ENCODE measurements around the gene CROT.

CROT gene

GRCh38 chr7:87342231-87342630 lies 3.2 kb upstream of the CROT start:
- DNase-seq (ENCODE audit: low read depth): no peak

- DNase-seq (ENCODE audit: low read depth): no peak
Measured at GRCh38 chr7:87344446-87344845, 1.0 kb upstream of the CROT start.

DNA sequence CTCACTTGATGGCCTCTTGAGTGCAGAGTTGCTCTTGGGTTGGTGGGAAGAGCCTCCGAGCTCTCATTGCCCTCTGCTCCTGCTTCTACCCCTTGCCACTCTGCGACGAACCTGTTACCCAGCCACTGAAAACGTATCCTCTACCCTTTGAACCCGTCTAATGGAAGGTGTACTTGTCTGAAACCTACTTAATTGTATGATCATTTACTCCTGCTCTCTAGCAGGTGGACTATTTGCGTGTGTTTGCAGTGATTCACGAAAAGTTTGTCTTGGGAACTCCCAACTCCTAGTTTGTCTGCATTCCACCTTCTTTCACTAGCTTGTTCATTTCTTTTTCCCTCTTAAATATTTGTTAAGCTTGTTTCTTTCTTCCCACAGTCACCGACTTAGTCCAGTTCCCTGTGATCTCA lies 503 bp downstream of the CROT start:
- DNase-seq (ENCODE audit: low read depth): no peak

- no peak for DNase-seq (ENCODE audit: low read depth)
Measured at GRCh38 chr7:87347207-87347606, 1.7 kb downstream of the CROT start.

DNA sequence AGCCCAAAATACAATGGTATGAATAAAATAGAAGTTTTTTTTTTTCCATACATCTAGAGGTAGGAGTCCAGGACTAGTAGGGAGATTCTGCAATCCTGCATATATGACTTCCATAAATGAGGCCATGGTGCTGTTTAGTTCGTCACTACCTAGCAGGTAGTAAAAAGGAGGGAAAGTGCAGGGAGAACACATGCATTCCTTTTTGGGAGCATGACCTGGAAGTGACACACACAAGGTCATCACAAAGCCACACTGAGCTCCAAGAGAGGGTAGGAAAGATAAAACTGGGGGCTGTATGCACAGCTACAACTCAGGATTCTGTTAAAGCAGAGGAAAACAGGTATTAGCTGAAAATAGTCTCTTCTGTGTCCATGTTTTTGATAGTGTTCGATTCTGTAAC lies 2.2 kb downstream of the CROT start:
- DNase-seq (ENCODE audit: low read depth): no peak

GRCh38 chr7:87354749-87355148 lies 9.3 kb downstream of the CROT start:
- DNase-seq (ENCODE audit: low read depth): no peak

GRCh38 chr7:87356448-87356847 lies 11.0 kb downstream of the CROT start:
- no peak for DNase-seq (ENCODE audit: low read depth)

DNA sequence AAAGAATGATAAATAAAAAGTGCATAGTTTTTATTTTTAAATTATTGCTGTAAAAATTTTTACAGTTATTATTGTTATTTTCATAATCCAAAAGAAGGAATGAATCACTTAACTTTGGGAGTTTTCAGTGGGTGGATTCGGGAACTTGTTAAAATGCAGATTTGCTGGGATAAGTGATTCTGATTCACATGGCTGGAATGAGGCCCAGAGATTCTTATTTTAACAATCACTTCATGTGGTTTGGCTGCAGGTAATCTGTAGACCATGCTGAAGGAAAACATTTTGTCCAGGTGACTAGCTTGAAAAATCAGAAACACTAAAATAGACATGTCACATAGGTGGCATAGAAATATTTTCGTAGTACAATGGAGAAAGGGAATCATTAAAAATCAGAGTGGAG lies 13.9 kb downstream of the CROT start:
- no peak for DNase-seq (ENCODE audit: low read depth)

- no peak for DNase-seq (ENCODE audit: low read depth)
Measured at GRCh38 chr7:87361320-87361719, 15.9 kb downstream of the CROT start.

GRCh38 chr7:87363342-87363741 lies 17.9 kb downstream of the CROT start:
- no peak for DNase-seq (ENCODE audit: low read depth)

GRCh38 chr7:87364246-87364645 lies 18.8 kb downstream of the CROT start:
- DNase-seq (ENCODE audit: low read depth): no peak

- no peak for DNase-seq (ENCODE audit: low read depth)
Measured at GRCh38 chr7:87369216-87369615, 23.8 kb downstream of the CROT start.

DNA sequence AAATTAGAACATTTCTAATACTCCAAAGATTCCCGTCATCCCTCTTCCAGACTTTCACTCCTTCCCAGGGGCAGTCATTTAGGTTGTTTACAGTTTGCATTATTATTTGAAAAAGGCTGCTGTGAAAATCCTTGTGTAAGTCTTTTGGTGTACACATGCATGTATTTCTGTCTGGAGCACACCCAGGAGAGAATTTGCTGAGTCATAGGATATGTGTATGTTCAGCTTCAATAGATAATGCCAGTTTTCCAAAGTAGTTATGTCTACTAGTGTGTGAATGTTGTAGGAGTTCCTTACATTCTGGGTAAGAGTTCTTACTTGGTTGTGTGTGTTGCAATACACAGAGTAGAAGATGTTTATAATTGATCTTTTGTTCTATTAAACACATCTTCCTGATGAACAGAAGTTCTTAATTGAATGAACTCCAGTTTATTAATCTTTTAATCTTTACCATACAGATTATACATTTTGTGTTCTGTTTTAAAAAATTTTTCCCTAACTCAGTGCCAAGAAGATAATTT lies 25.3 kb downstream of the CROT start:
- no peak for DNase-seq (ENCODE audit: low read depth)

GRCh38 chr7:87375662-87376435 lies 30.4 kb downstream of the CROT start:
- no peak for DNase-seq (ENCODE audit: low read depth)

DNA sequence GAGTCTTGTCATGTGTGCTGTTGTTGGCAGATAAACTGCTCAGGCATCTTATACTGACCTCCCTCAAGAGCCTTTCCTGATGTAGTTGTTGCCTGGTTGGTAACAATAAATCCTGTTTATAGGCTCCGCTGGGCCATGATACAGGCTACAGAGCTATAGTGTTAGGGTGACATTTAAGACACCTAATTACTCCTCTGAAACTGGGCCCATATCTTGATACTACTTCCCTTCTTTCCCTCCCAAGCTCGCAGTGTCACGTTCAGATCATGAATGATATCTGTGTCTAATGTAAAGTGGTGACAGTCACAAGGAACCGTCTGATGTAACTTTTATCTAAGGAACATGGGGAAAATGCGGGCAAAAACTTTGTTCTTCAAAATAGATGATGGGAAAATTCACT lies 35.4 kb downstream of the CROT start:
- DNase-seq (ENCODE audit: low read depth): no peak

DNA sequence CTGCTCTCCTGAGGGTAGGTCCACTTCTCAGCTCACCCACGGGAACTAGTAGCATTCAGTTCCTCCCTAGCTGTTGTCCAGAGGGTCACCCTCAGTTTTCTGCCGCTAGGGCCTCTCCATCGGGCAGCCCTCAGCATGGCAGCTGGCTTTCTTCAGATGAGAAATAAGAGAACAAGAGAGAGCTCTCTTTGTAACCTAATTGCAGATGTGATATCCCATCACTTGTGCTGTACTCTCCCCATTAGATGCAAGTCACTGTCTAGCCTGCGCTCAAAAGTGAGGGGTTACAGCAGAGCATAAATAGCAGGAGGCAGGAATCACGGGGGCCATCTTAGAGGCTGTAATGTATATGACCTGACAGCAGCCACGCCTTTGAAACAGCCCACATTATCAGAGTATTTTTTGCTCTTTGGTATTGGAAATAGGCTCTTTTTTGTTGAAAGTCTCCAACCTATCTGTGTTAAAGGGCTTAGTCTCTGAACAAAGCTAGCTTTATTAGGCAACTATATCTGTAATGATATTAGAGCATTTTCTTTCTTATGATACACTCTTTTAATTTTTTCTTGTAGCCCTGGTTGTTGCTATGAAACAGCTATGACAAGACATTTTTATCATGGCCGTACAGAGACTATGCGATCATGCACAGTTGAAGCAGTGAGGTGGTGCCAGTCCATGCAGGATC lies 45.7 kb downstream of the CROT start:
- no peak for DNase-seq (ENCODE audit: low read depth)

GRCh38 chr7:87395442-87396020 lies 50.1 kb downstream of the CROT start:
- no peak for DNase-seq (ENCODE audit: low read depth)

- no peak for DNase-seq (ENCODE audit: low read depth)
Measured at GRCh38 chr7:87398446-87398845, 53.0 kb downstream of the CROT start.

DNA sequence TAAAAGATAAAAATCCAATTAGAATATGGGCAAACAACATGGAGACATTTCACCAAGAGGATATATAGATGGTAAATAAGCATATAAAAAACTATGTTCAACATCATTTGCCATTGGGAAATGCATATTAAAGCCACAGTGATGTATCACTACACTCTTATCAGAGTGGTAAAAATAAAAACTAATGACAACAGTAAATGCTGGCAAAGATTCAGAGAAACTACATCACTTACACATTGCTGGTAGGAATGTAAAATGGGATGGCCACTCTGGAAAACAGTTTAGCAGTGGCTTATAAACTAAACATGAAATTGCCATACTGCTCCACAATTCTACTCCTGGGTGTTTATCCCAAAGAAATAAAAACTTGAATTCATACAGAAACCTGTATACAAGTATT lies 59.2 kb downstream of the CROT start:
- DNase-seq (ENCODE audit: low read depth): no peak

GRCh38 chr7:87411186-87411585 lies 65.7 kb downstream of the CROT start:
- DNase-seq (ENCODE audit: low read depth): no peak

GRCh38 chr7:87413029-87413428 lies 67.6 kb downstream of the CROT start:
- DNase-seq (ENCODE audit: low read depth): no peak

GRCh38 chr7:87413951-87414793 lies 68.7 kb downstream of the CROT start:
- no peak for DNase-seq (ENCODE audit: low read depth)
